CD4-positive, alpha-beta T cell treated with Interleukin-4 for 4 hours (primary cell): ENCODE data around the gene ZNF513.
A peak's percentile ranks its signal among the peaks of the same experiment; 100 is the strongest.
"Not testable (repeated sequence)": the region's sequence is repeated elsewhere in the genome, so short reads cannot be mapped to it uniquely, and the experiment has no call there.

ENCODE experiments used
- DNase-seq: peaks from one replicate; pipeline ENCODE4 v3.0.0-alpha.2; 2020

ZNF513 gene

GRCh38 chr2:27353762-27354596, 26.6 kb downstream of the ZNF513 start:
- no peak for DNase-seq

GRCh38 chr2:27353386-27353761, 27.2 kb downstream of the ZNF513 start:
- not testable (repeated sequence) for DNase-seq

GRCh38 chr2:27351802-27352598, 28.5 kb downstream of the ZNF513 start:
- DNase-seq, result peak; percentile 16

- DNase-seq, result no peak
Observed at GRCh38 chr2:27350106-27350693, 30.3 kb downstream of the ZNF513 start.

- DNase-seq, result no peak
Observed at GRCh38 chr2:27347641-27348040, 32.9 kb downstream of the ZNF513 start.

- no peak for DNase-seq
Observed at GRCh38 chr2:27336173-27336572, 44.4 kb downstream of the ZNF513 start.

GRCh38 chr2:27335311-27335710, 45.2 kb downstream of the ZNF513 start:
- no peak for DNase-seq
